ENCODE data around the gene RHBDF2. TPM values are rescaled to one million over a fixed set of nuclear protein-coding genes. Genes with fewer than 3 reads are reported as not detected.

The RHBDF2 gene
- total RNA-seq, 1 donor from 2014 or later = 9.9 TPM

DNA sequence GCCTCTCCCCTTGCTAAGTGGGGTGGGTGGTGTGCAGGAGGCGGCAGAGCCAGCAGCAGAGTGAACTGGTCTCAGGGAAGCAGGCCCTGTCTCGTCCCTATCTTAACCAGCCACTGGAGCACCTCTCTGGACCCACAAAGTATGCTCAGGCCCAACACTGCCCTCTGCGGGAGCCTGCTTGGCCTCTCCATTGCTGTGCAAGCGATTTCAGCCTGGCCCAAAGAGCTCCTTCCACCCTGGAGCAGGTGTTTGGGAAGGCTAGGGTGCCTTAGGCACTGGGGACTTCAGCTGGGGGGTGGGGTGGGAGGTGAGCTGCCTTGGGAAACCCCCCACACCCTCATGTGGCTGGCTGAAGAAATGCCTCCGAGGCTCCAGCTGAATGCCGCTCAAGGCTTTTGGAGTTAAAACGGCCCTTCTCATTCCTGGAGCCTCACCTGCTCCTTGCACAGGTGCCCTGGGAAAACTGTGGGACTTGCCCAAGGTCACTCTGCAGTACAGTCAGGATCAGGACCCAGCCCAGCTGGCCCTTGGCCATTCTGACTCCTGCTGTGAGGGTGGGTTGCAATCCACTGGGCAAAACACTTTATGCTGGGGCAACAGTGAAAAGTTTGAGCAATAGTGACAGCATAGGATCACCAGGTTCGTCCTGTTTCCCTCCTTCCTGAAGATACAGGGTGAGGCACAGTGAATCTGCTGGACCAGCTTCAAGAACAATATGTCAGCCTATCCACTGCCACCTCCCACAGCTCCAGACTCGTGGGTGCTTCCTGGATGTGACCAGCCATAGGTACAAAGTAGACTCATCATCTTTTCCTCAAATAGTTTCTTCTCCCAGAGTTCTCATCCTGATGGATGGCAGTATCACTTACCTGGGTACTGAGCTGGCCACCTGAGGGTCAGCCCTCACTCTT lies 42.4 kb downstream of the RHBDF2 start:
- no peak for DNase-seq

DNA sequence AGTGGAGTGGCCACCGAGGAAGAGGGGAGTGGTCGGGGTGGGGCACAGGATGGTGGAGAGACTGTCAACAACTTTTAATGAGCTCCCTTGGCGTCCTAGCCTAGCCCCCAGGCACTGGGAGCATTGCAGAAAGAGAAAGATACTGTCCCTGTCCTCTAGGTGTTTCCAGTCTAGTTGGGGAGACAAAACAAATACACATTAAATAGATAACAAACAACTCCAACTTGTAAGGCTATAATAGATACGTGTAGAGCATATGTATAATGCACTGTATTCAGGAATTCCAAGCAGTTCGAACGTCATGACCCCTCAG lies 47.8 kb downstream of the RHBDF2 start:
- DNase-seq = no peak

DNA sequence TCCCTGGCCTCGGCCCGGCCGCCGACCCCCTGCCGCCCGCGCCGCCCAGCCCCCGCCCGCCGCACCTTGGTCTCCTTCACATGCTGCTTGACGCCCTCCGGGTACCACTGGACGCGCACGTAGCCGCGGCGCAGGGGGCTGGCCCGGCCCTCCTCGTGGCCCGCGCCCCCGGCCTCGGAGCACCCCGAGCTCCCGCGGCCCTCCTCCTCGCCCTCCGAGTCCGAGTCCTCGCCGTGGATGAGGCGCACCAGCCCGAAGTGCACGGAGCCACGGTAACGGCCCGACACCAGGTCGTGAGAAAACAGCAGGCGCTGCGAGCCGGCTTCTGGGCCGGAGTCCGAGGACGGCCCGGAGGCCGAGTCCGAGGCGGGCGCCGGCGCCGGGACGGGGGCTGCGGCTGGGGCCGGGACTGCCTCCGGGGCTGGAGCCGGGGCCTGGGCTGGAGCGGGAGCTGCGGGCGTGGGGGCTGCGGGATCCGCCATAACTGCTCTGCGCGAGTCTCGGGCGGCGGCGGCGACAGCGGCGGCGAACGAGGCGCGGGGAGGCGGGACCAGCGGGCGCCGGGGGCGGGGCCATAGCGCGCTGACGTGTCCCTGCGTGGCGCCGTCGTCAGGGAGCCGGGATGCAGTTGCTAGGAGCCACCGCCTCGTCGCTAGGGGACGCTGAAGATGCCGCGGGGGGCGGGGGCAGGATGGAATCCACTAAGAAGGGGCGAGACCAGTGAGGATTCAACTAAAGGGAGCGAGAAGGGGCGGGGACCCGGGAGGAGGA lies 48.4 kb downstream of the RHBDF2 start, which contains the start of gene UBE2O:
UBE2O (minus strand) TSS at position 493 of the 771 bp plus-strand sequence; CDS start at position 482, 11 bp downstream.
- DNase-seq = peak; percentile 74

DNA sequence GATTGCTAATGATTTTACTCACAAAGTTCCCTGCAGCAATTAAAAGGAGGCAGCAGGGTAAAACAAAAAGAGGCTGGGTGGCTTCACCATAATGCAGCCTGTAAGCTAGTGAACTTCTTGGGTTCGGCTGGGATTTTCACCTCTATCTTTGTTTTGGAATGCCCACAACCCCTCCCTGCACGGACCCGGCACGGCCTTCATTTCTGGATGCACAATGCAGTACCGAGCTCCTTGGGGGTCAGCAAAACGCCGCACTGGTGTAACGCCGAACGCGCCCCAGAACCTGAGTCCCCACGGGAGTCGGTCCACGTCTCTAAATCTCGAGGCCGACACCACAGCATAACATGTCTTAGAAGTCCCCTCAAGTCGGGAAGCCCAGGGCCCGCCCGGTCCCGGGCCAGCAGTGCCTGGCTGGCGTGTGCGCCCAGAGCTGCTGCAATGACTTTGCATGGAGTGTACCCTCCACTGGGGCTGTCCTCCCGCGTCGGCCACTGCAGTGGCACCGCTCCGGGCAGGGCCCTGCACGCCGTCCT lies 49.0 kb downstream of the RHBDF2 start:
- DNase-seq = no peak

DNA sequence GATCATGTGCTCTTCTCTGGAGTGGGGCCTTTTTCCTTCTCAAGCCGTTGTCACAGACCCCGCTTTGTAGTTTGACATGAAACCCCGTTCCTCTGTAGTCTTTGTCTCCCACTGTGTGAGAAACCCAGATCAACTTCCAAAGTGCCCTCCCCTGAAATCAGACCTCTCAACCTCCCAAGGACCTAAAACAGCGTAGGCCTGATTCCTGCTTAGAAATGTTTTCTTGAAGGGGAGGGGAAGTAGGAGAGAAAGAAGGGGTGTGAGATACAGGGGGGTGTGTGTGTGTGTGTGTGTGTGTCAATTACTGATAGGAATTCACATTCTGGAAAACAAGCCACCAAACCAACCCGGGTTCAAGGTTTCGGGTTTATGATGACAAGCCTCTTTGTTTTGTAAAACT lies 49.7 kb downstream of the RHBDF2 start:
- DNase-seq = no peak

DNA sequence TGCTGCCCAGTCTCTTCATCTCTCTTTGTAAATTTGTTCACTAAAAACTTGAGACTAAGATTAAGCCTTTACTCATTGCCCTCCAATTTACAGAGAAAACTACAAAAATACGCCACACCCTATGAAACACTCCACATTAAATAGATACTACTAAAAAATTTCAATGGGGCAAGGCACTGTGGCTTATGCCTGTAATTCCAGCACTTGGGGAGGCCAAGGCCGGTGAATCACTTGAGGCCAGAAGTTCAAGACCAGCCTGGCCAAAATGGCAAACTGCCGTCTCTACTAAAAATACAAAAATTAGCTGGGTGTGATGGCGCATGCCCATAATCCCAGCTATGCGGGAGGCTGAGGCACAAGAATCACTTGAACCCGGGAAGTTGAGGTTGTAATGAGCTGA lies 52.1 kb downstream of the RHBDF2 start:
- DNase-seq = no peak

DNA sequence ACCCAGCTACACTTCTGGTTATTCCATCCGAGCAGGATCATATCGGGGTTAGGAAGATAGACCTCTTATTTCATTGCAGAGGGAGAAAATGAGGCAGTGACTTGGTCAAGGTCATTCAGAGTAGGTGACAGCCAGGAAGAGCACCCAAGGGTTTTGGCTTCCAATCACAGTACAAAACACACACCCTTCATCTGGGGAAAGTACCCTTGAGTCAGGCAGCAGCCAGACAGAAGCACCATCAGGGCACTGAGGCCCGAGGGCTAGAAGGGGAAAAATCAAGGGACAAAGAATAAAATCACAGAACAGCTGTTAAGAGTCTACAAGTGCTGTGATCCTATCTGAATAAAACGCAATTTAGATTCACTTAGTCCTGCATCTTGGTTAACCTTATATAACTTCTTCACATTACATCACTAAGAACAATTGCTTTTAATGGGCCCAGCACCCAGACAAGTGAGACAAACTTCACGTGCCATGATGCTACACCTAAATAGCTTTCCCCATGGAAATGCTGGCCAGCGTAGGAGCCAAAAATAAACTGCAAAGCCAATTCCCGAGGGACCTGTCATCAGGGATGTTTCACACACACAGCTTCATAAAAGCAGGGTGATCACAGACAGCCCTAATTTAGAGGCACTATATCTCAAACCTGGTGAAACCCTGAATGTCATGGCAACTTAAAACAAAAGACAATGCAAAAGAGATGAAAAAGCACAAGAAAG lies 53.1 kb downstream of the RHBDF2 start:
- DNase-seq = no peak

DNA sequence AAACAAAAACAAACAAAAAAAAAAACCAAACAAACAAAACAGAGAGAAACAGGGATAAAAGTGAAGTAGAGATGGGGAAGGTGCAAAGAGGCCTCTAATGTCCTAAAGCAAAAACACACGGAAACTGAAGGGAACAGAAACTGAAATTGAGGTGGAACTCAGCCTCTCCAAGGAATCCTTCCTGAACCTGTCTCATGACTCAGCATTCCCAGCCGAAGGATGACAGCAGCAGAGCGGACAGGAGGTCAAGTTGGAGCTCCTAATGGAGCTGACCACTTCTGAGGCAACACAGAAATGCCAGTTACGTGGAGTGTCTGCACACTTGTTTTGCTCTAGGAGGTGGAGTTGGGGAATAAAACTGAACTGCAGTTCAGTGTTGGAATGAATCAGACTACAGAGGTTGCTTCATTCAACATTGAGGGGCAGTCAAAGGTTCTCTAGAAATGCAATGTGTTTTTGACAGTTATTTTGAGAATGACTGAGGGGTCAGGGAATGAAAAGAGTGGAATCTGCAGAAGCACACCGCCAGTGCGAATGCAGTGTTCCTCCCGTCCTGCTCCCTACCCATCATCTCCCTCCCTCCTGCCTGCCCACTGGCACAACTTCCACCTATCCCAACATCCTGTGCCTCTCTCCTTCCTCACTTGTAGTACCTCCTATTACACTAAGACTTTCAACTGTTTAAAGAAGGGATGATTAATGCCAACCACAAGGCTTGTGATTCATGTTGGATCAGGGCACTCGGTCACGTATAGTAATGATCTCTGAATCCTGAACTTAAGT lies 54.6 kb downstream of the RHBDF2 start:
- DNase-seq = no peak

DNA sequence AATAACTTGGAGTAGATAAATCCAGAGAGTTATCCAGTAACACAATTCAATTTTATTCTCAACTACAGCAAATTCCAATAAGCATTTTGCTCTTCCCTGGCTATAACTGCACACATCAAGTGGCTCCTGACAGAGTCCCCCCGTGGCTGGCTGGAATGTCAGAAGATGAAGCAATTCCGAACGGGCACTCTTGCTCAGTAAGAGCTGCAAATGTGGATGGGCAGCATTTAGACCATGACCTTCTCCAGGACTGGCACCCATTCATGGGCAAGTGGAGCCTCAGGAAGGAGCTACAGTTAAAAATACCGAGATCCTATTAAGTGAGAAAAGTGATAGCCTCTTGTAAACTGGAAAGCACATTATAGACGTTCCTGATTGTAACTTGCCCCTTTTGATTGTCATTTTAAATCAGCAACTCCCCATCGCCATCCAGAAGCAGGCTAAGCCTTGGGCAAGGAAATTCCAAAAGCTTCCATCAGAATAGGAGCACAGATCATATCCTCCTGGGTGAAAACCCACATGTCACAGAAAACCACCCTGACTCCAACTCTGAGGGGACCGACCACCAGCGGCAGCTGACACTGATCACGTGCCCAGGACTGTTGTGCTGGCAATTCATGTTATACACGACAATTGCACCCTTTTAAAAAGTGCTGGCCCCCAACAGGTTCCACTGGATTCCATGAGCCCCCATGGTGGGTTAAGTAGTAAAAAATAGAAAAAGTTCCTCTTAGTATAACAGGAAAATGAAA lies 55.4 kb downstream of the RHBDF2 start:
- DNase-seq = no peak

DNA sequence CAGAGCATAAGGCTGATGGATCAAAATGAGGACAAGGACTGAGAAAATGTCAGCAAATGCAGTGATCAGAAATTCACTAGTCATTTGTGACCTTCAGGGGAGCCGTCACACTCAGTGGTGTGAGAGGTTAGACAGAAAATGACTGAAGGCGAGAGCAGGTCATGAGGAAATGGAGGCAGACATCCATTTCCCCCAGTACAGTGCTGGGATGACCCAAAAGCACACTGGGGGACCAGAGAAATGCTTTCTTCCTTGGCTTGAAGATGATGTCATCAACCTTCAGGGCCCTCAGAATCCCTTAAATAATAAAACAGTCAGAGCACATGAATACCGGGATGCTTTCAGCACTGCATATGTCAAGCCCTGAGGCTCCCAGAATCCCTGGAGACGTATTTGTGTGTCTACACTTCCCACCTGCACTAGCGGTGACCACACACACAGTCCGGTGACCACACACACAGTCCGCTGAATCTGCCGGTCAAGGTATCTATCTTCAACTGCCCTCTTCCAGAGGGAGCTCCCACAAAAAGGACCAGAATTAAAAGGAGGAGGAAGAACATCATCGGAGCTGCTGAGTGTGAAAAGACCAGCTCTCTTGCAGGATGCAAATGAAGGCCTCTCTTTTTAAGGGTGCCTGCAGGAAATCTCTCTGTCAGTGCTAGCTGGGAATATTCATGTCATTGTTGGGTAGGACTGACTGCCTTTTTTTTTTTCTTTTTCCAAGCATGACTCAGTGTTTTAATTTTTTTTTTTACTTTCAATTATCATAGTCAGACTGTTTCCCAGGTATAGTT lies 56.5 kb downstream of the RHBDF2 start:
- no peak for DNase-seq

DNA sequence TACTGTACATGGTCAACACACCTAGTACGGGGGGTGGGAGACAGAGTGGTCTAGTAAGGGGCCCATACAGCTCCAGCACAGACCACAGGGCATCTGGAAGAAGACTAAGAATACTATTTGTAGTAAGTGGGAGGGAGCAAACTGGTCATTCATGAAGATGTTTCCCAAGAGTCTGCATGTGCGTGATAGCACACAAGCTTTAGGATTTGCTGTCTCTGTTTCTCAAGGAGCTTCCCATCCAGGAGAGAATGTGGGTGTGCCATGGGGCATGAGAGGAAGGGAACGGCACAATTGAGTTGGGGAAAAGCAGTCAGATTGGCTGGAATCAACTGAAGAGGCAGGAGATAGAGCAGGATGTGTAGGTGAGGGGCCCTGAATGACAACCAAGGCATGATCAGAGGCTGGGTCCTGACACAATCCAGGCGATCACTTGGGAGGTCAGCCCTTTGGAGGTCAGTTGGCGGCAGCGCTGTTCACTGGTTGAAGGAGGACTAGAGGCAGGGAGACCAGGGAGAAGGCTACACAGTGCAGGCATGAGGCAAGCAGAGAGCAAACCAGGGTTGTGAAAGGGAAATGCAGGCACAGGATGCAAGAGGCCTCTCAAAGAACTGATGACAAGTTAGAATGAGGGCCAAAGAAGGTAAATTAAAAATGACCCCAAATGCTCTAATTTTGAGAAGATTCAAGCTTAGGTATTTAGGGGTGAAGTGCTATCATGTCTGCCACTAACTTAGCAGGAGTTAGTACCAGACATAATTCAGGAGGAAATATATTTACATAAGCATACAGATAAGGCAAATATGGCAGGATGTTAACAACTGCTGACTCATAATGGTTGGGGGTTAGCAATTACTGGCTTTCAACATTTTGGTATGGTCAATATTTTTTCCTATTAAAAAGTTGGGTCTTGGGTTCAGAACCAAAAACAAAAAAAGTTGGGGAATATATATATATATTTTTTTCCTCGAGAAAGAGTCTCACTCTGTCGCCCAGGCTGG lies 58.6 kb downstream of the RHBDF2 start:
- DNase-seq = no peak

DNA sequence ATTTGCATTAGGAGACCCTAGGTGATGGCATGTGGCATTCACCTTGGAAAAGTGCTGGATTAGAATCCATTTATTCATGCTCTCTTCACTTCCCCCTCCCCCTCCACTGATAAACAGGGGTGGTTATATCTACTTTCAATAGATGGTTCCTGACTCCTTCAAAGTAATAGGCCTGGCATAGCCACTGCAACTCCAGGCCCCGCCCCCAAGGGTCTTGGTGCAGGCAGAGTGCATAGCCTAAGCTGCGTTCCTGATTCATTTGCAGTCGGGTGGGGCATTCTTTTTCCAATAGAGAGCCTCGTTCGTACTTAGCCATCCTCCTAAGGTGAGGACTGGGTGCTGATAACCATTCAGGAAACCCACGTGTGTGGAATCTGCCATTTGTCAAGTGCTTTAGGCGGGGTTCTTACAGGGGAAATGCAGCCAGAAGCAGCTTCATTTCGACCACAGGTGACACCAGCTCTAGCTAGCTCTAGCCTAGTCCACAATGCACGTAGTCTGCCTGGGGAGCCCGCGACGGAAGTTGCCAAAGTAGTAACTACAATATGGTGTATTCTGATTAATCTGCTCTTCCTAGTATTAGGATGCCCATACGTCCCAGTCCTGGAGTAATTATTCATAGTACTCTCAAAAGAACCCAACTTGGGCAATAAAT lies 59.4 kb downstream of the RHBDF2 start:
- DNase-seq = no peak

DNA sequence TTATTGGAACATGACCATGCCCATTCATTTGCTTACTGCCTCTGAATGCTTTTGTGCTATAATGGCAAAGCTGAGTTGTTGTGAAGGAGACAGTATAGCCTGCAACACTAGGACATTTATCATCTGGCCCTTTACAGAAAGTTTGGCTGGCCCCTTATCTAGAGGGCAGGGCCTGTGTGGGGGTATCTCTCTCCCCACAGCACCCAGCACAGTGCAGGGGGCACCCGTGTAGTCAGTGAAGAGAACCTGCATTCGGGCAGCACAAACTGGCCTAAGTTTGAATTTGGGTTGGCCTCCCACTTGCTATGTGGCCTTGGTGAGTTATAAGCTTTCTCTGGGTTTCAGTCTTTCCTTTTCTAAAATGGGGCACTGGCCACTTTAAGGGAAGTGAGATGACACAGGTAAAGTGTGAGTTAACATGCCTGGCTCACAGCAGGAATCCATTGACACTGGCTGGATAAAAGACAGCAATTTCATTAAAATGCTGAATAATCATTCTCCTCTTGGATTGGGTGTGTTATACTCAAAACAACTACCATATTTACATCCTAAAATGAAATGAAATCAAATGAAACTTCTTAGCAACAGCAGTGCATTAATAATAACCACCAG lies 60.4 kb downstream of the RHBDF2 start:
- no peak for DNase-seq

DNA sequence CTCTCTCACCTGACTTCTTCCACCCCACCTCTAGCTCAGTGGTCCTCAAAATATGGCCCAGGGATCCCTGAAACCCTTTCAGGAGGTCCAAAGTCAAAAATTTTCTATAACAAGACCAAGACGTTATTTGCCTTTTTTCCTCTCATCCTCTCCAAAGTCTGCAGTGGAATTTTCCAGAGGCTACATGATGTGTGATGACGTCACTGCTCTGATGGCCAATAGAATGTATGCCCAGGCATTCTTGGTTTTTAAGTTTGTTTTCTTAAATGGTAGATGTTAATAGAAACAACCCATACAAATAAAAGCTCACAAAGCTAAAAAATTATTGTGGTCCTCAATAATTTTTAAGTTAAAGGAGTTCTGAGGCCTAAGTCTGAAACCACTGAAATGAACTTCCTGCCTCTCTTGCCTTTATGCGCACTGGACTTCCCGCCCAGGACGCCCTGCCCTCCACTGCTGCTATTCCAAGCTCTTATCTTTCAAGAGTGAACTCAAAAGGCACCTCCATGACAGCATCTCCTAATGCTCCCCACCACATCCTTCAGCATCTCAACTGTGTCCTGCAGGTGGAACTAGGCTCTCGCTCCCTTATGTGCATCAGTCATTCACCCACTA lies 61.8 kb downstream of the RHBDF2 start:
- no peak for DNase-seq

DNA sequence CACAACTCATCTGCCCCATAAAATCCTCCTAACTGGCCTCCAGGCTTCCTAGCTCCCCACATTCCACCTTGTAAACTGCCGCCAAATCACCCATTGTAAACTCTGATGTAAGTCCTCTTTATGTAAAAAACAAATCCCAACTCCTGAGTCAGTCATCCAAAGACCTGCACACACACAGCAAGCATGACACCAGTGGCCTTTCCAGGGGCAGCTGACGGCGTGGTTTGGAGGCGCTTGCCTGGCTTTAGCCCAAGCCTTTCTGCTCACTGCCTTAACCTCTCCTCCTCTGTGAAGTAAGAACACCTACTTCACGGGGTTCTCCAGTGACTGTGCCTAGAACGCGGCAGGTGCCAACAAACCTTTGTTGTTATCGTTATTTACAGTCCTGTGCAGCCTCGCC lies 62.3 kb downstream of the RHBDF2 start:
- no peak for DNase-seq

DNA sequence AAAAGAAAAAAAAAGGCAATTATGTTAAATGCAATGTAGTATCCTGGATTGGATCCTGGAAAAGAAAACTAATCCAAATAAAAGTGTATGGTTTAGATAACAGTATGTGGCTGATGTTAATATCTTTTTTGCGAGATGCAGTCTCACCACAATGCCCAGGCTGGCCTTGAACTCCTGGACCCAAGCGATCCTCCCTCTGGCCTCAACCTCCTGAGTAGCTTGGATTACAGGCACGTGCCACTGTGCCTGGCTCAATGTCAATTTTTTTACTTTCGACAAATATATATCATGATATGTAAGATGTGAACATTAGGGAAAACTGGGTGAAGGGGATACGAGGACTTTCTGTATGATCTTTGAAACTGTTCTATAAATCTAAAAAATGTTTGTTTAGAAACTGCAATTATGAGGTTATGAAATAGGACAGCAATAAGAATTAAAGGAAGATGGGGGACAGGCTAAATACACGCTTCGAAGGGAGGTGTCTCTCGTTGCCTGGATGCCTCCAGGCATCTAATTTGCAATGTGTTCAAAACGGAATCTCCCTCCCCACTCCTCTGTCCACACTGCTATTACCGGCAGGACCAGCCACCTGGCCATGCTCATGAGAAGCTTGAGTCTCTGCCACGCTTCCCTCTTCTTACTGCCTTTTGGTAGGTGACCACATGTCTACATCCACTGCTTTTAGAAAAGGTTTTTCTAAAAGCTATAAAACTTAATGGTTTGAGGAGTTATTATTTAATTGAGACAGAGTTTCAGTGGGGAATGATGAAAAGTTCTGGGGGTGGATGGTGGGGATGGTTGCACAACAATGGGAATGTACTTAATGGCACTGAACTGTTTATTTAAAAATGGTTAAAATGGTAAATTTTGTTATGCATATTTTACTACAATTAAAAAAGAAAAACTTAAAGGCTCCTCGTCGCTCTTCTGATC lies 63.5 kb downstream of the RHBDF2 start:
- DNase-seq = no peak

Measured in skin of body (tissue), 2 donors.